Measurements from ENCODE around the gene PPID.
A peak's percentile ranks its signal among the peaks of the same experiment; 100 is the strongest.
"Not testable (repeated sequence)": the region's sequence is repeated elsewhere in the genome, so short reads cannot be mapped to it uniquely, and the experiment has no call there.

The PPID gene

GRCh38 chr4:158729716-158730559, 6.7 kb upstream of the PPID start:
- DNase-seq (ENCODE audit: low read depth): peak; percentile 41

GRCh38 chr4:158728236-158728635, 5.0 kb upstream of the PPID start:
- DNase-seq (ENCODE audit: low read depth): no peak

- DNase-seq (ENCODE audit: low read depth): no peak
Observed at GRCh38 chr4:158726633-158727032, 3.4 kb upstream of the PPID start.

- no peak for DNase-seq (ENCODE audit: low read depth)
Observed at GRCh38 chr4:158724637-158725036, 1.4 kb upstream of the PPID start.

- DNase-seq (ENCODE audit: low read depth): no peak
Observed at GRCh38 chr4:158722291-158722916, 792 bp downstream of the PPID start.

- DNase-seq (ENCODE audit: low read depth): no peak
Observed at GRCh38 chr4:158721680-158722079, 1.5 kb downstream of the PPID start.

- no peak for DNase-seq (ENCODE audit: low read depth)
Observed at GRCh38 chr4:158715802-158716201, 7.4 kb downstream of the PPID start.

GRCh38 chr4:158714937-158715336, 8.3 kb downstream of the PPID start:
- no peak for DNase-seq (ENCODE audit: low read depth)

- DNase-seq (ENCODE audit: low read depth): not testable (repeated sequence)
Observed at GRCh38 chr4:158712622-158713021, 10.6 kb downstream of the PPID start.

- DNase-seq (ENCODE audit: low read depth): no peak
Observed at GRCh38 chr4:158710814-158711213, 12.4 kb downstream of the PPID start.

GRCh38 chr4:158704274-158704673, 18.9 kb downstream of the PPID start:
- DNase-seq (ENCODE audit: low read depth): no peak

- no peak for DNase-seq (ENCODE audit: low read depth)
Observed at GRCh38 chr4:158688813-158689212, 34.4 kb downstream of the PPID start.

GRCh38 chr4:158682066-158682465, 41.1 kb downstream of the PPID start:
- DNase-seq (ENCODE audit: low read depth): no peak

- DNase-seq (ENCODE audit: low read depth): no peak
Observed at GRCh38 chr4:158681629-158682028, 41.6 kb downstream of the PPID start.

- no peak for DNase-seq (ENCODE audit: low read depth)
Observed at GRCh38 chr4:158678767-158679166, 44.4 kb downstream of the PPID start.

- no peak for DNase-seq (ENCODE audit: low read depth)
Observed at GRCh38 chr4:158676076-158676475, 47.1 kb downstream of the PPID start.

- no peak for DNase-seq (ENCODE audit: low read depth)
Observed at GRCh38 chr4:158673633-158674032, 49.6 kb downstream of the PPID start.

- peak; percentile 97 for DNase-seq (ENCODE audit: low read depth)
Observed at GRCh38 chr4:158671915-158672806, 51.0 kb downstream of the PPID start, which contains the start of gene ETFDH. TSS of gene ETFDH (plus strand) at chr4:158672296. CDS start at chr4:158672457, 161 bp downstream.

- no peak for DNase-seq (ENCODE audit: low read depth)
Observed at GRCh38 chr4:158671665-158671914, 51.6 kb downstream of the PPID start, which contains the start of gene C4orf46. TSS of gene C4orf46 (minus strand) at chr4:158671887. CDS start at chr4:158671801, 86 bp downstream.

GRCh38 chr4:158670975-158671664, 52.1 kb downstream of the PPID start:
- DNase-seq (ENCODE audit: low read depth): peak; percentile 54

GRCh38 chr4:158669310-158669709, 53.9 kb downstream of the PPID start:
- no peak for DNase-seq (ENCODE audit: low read depth)

GRCh38 chr4:158667651-158668198, 55.5 kb downstream of the PPID start:
- no peak for DNase-seq (ENCODE audit: low read depth)

Data from activated T-cell treated with anti-CD3 and anti-CD28 coated beads for 48 hours (primary cell).